Activated CD8-positive, alpha-beta memory T cell treated with anti-CD3 and anti-CD28 coated beads, Interleukin-2, amount 50 U/mL, for 1 hour (primary cell): ENCODE data around the gene KRAS.
A peak's percentile ranks its signal among the peaks of the same experiment; 100 is the strongest.

Source experiments
- DNase-seq: peaks from one replicate; pipeline ENCODE4 v3.0.0-alpha.2; 2020; ENCODE audit errors: extremely low read depth

KRAS gene

GRCh38 chr12:25195056-25195971, 55.4 kb downstream of the KRAS start, which contains the start of the genes DNAI7 and ETFRF1:
DNAI7 (minus strand) TSS chr12:25195160; CDS start chr12:25195078, 82 bp downstream.
ETFRF1 (plus strand) TSS chr12:25195237; CDS start chr12:25203957, 8,720 bp downstream.
- DNase-seq = peak; percentile 89

- no peak for DNase-seq
Observed at GRCh38 chr12:25194722-25195055, 56.0 kb downstream of the KRAS start.

- no peak for DNase-seq
Observed at GRCh38 chr12:25194214-25194613, 56.5 kb downstream of the KRAS start.

GRCh38 chr12:25190793-25191192, 59.9 kb downstream of the KRAS start:
- DNase-seq = no peak

- no peak for DNase-seq
Observed at GRCh38 chr12:25189656-25190055, 61.1 kb downstream of the KRAS start.

- no peak for DNase-seq
Observed at GRCh38 chr12:25187781-25188180, 62.9 kb downstream of the KRAS start.

GRCh38 chr12:25186788-25187402, 63.8 kb downstream of the KRAS start:
- no peak for DNase-seq

GRCh38 chr12:25186038-25186787, 64.5 kb downstream of the KRAS start:
- no peak for DNase-seq

GRCh38 chr12:25184132-25184531, 66.6 kb downstream of the KRAS start:
- no peak for DNase-seq

- no peak for DNase-seq
Observed at GRCh38 chr12:25182765-25183164, 68.0 kb downstream of the KRAS start.

GRCh38 chr12:25162866-25163265, 87.9 kb downstream of the KRAS start:
- no peak for DNase-seq

GRCh38 chr12:25156061-25156460, 94.7 kb downstream of the KRAS start:
- DNase-seq = no peak

GRCh38 chr12:25155022-25155576, 95.6 kb downstream of the KRAS start:
- DNase-seq = no peak
